Measurements from ENCODE around the gene C2orf42. TPM values are rescaled to one million over a fixed set of nuclear protein-coding genes. Genes with fewer than 3 reads are reported as not detected.
"Not testable (repeated sequence)": the region's sequence is repeated elsewhere in the genome, so short reads cannot be mapped to it uniquely, and the experiment has no call there.

Gene C2orf42
- total RNA-seq, 3 donors from 2014 or later, result 18.7 to 30.0 (median 20.3) TPM

DNA sequence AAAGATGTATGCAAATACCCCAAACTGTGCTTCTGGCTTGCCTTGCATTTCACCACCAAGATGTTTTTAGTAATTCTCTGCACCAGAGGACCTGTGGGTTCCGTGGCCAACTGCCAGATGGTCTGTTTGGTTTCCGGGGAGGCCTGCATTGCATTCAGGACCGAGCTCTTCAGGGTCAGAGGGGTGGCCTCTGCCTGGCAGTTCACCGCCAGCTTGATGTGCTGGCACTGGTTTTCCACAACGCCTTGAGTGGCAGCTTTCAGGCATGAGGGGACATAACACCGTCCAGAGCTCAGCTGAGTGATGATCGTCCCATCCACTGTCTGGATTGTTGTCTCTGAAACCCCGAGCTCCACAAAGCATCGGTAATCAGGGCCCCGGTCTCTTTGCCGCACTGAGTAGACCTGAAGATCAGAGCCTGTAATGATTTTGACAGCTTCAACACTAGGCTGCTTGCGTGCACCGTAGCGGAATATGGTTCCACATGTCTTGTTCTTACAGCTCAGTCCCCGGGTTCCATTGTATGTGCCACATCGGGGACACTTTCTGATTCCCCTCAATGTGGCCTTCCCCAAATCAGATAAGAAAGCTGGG is 9.4 kb downstream of the C2orf42 start:
- H3K9me3 ChIP-seq, result no peaks in the 10 kb centered on the region
- intact Hi-C loops (cut with DNase I; ENCODE audit: low total_unique reads), result no loop called here
- H3K36me3 ChIP-seq, result no peaks in the 10 kb centered on the region
- H3K4me3 ChIP-seq, result no peak overlapping the region
- no peak overlapping the region for H3K27ac ChIP-seq
- no peak for TF ChIP-seq POLR2AphosphoS5 (IDR thresholded peaks at IDR 0.05)
- H3K27me3 ChIP-seq, result no peaks in the 10 kb centered on the region
- no peak for DNase-seq (ENCODE audit: low spot score in 2 of 2)
- H3K4me1 ChIP-seq, result no peaks in the 10 kb centered on the region

DNA sequence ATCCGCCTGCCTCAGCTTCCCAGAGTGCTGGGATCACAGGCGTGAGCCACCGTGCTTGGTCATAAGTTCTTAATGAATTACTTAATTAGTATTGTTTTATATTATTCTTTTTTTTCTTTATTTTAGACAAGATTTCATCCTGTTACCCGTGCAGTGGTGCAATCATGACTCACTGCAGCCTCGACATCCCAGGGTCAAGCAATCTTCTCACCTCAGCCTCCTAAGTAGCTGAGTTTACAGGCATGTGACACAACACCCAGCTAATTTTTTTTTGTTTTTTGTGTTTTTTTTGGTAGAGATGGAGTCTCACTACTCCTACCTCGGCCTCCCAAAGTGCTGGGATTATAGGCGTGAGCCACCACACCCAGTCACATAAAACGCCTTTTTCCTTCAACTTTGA is 17.3 kb downstream of the C2orf42 start:
- no peak for TF ChIP-seq POLR2AphosphoS5 (IDR thresholded peaks at IDR 0.05)
- TF ChIP-seq CTCF (IDR thresholded peaks at IDR 0.05), result no peak
- no peak for TF ChIP-seq POLR2A (IDR thresholded peaks at IDR 0.05)
- Histone ChIP-seq H3K36me3 (no peaks in the 10 kb centered on the region), H3K9me3 (no peaks in the 10 kb centered on the region), H3K4me3 (no peak overlapping the region), H3K4me1 (no peaks in the 10 kb centered on the region), H3K27ac (no peak overlapping the region), H3K27me3 (no peaks in the 10 kb centered on the region)
- DNase-seq (ENCODE audit: low spot score in 2 of 2), result no peak
- intact Hi-C loops (cut with DNase I; ENCODE audit: low total_unique reads), result no loop called here

- H3K27me3 ChIP-seq; H3K9me3 ChIP-seq; H3K4me1 ChIP-seq; H3K27ac ChIP-seq; DNase-seq (ENCODE audit: low spot score in 2 of 2); intact Hi-C loops (cut with DNase I; ENCODE audit: low total_unique reads); H3K4me3 ChIP-seq; H3K36me3 ChIP-seq: not testable (repeated sequence)
These were observed 21.1 kb downstream of the C2orf42 start for GRCh38 chr2:70169654-70170245.

- Histone ChIP-seq H3K36me3 (no peaks in the 10 kb centered on the region), H3K4me3 (no peak overlapping the region), H3K4me1 (no peaks in the 10 kb centered on the region), H3K9me3 (no peaks in the 10 kb centered on the region), H3K27ac (no peak overlapping the region), H3K27me3 (no peaks in the 10 kb centered on the region)
- no peak for DNase-seq (ENCODE audit: low spot score in 2 of 2)
- intact Hi-C loops (cut with DNase I; ENCODE audit: low total_unique reads), result no loop called here
- TF ChIP-seq POLR2A (IDR thresholded peaks at IDR 0.05) (no peak), CTCF (IDR thresholded peaks at IDR 0.05) (no peak), POLR2AphosphoS5 (IDR thresholded peaks at IDR 0.05) (no peak)
These were observed 29.7 kb downstream of the C2orf42 start for GRCh38 chr2:70161069-70161534.

DNA sequence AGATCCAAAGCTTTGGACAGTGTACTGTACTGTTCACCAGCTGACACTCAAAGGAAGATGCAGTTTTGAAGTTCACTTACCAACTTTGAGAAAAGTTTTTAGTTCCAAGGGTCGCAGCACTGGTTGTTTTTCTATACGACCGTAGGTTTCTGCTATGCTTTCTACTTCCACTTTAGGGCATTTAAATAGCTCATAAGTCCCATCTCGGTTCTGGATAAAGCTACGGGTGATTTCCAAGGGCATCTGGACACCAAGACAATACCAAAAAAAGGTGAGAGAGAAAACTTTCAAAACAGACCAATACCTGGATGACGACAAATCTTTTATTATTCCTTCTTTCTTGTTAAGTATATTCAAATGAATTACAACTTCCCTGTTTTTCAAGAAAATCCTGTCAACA is 30.3 kb downstream of the C2orf42 start:
- intact Hi-C loops (cut with DNase I; ENCODE audit: low total_unique reads), result no loop called here
- Histone ChIP-seq H3K36me3 (no peaks in the 10 kb centered on the region), H3K4me1 (no peaks in the 10 kb centered on the region), H3K27ac (no peak overlapping the region), H3K9me3 (no peaks in the 10 kb centered on the region), H3K4me3 (no peak overlapping the region), H3K27me3 (no peaks in the 10 kb centered on the region)
- no peak for DNase-seq (ENCODE audit: low spot score in 2 of 2)
- TF ChIP-seq CTCF (IDR thresholded peaks at IDR 0.05), result no peak
- no peak for TF ChIP-seq POLR2A (IDR thresholded peaks at IDR 0.05)
- no peak for TF ChIP-seq POLR2AphosphoS5 (IDR thresholded peaks at IDR 0.05)

DNA sequence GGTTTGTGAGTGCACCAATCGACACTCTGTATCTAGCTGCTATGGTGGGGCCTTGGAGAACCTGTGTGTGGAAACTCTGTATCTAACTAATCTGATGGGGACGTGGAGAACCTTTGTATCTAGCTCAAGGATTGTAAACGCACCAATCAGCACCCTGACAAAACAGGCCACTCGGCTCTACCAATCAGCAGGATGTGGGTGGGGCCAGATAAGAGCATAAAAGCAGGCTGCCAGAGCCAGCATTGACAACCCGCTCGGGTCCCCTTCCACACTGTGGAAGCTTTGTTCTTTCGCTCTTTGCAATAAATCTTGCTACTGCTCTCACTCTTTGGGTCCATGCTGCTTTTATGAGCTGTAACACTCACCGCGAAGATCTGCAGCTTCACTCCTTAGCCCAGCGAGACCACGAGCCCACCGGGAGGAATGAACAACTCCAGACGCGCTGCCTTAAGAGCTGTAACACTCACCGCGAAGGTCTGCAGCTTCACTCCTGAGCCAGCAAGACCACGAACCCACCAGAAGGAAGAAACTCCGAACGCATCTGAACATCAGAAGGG is 41.6 kb downstream of the C2orf42 start:
- intact Hi-C loops (cut with DNase I; ENCODE audit: low total_unique reads); H3K4me3 ChIP-seq; H3K27ac ChIP-seq; DNase-seq (ENCODE audit: low spot score in 2 of 2); H3K36me3 ChIP-seq; H3K27me3 ChIP-seq; H3K4me1 ChIP-seq; H3K9me3 ChIP-seq: not testable (repeated sequence)

DNA sequence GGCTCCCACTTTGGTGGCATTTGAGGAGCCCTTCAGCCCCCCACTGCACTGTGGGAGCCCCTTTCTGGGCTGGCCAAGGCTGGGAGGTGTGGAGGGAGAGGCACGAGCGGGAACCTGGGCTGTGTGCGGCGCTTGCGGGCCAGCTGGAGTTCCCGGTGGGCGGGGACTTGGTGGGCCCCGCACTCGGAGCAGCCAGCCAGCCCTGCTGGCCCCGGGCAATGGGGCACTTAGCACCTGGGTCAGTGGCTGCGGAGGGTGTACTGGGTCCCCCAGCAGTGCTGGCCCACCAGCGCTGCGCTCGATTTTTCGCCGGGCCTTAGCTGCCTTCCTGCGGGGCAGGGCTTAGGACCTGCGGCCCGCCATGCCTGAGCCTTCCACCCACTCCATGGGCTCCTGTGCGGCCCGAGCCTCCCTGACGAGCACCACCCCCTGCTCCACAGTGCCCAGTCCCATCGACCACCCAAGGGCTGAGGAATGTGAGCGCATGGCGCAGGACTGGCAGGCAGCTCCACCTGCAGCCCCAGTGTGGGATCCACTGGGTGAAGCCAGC is 42.5 kb downstream of the C2orf42 start:
- H3K27me3 ChIP-seq; H3K4me3 ChIP-seq; H3K9me3 ChIP-seq; DNase-seq (ENCODE audit: low spot score in 2 of 2); H3K4me1 ChIP-seq; intact Hi-C loops (cut with DNase I; ENCODE audit: low total_unique reads); H3K27ac ChIP-seq; H3K36me3 ChIP-seq: not testable (repeated sequence)
